ENCODE results near the gene CALR3.

The CALR3 gene

DNA sequence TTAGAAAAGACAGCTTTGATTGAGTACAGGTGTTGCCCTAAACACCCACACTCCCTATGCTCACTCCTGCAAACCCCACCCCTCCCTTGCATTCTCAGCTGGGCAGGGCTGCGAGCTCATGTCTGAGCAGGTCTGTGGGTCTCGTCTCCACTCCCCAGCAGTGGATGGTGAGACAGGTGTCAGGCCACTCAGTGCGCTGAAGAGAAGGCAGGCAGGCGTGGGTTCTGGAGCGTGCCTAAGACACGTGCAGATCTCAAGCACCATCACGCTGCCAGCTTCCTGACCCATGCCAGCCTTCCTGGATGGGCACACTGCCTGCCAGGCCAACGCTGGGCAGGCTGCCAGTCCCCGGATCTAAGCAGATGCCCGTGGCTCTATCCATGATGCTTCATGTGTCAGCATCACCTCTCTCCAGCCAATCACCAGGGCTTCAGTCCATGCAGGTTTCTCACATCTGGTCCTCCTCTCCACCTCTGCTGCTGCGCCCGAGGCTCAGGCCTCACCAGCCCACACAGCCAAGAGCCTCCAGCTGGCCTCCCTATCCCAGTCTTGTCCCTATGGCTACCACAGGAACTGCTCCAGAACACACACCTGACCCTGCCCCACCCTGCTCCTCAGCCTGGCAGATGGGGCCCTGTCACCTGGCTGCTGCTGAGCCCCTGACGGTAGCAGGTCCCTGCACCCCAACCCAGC is 66.8 kb downstream of the CALR3 start:
- DNase-seq (ENCODE audit: low spot score), result no peak

All from RKO (cell line).